Measurements from ENCODE around the gene GTF2IRD1. TPM values are rescaled to one million over a fixed set of nuclear protein-coding genes. Genes with fewer than 3 reads are reported as not detected.
"Not testable (repeated sequence)": the region's sequence is repeated elsewhere in the genome, so short reads cannot be mapped to it uniquely, and the experiment has no call there.

Gene GTF2IRD1
- total RNA-seq, 2 donors from 2014 or later: 2.3 to 3.5 TPM

GRCh38 chr7:74525881-74526280 is 72.2 kb downstream of the GTF2IRD1 start:
- DNase-seq: no peak
- Mint-ChIP-seq H3K4me1 (no peaks in the 10 kb centered on the region), H3K36me3 (ENCODE audit: low read depth) (no peaks in the 10 kb centered on the region), H3K4me3 (no peak overlapping the region), H3K27me3 (no peaks in the 10 kb centered on the region), H3K27ac (no peak overlapping the region)
- ATAC-seq: no peak
- H3K9me3 ChIP-seq (ENCODE audit: control insufficient read depth, low read length, poor library complexity, severe bottlenecking): no peaks in the 10 kb centered on the region

GRCh38 chr7:74526780-74527179 is 73.1 kb downstream of the GTF2IRD1 start:
- Mint-ChIP-seq H3K4me3 (no peak overlapping the region), H3K4me1 (no peaks in the 10 kb centered on the region), H3K27me3 (no peaks in the 10 kb centered on the region), H3K36me3 (ENCODE audit: low read depth) (no peaks in the 10 kb centered on the region), H3K27ac (no peak overlapping the region)
- no peaks in the 10 kb centered on the region for H3K9me3 ChIP-seq (ENCODE audit: control insufficient read depth, low read length, poor library complexity, severe bottlenecking)
- no peak for ATAC-seq
- no peak for DNase-seq

- H3K9me3 ChIP-seq (ENCODE audit: control insufficient read depth, low read length, poor library complexity, severe bottlenecking): no peaks in the 10 kb centered on the region
- no peak overlapping the region for H3K4me3 Mint-ChIP-seq
- H3K27me3 Mint-ChIP-seq: no peaks in the 10 kb centered on the region
- ATAC-seq: no peak
- DNase-seq: no peak
- H3K27ac Mint-ChIP-seq: no peak overlapping the region
- no peaks in the 10 kb centered on the region for H3K36me3 Mint-ChIP-seq (ENCODE audit: low read depth)
- H3K4me1 Mint-ChIP-seq: no peaks in the 10 kb centered on the region
Measured at GRCh38 chr7:74527842-74528241, 74.1 kb downstream of the GTF2IRD1 start.

GRCh38 chr7:74528773-74529172 is 75.1 kb downstream of the GTF2IRD1 start:
- H3K27ac Mint-ChIP-seq; DNase-seq; H3K9me3 ChIP-seq (ENCODE audit: control insufficient read depth, low read length, poor library complexity, severe bottlenecking); H3K36me3 Mint-ChIP-seq (ENCODE audit: low read depth); H3K4me3 Mint-ChIP-seq; ATAC-seq; H3K4me1 Mint-ChIP-seq; H3K27me3 Mint-ChIP-seq: not testable (repeated sequence)

- ATAC-seq (no peak), DNase-seq (no peak)
- no peaks in the 10 kb centered on the region for H3K9me3 ChIP-seq (ENCODE audit: control insufficient read depth, low read length, poor library complexity, severe bottlenecking)
- Mint-ChIP-seq H3K27ac (no peak overlapping the region), H3K36me3 (ENCODE audit: low read depth) (no peaks in the 10 kb centered on the region), H3K27me3 (no peaks in the 10 kb centered on the region), H3K4me3 (no peak overlapping the region), H3K4me1 (peaks cover 2% of the 10 kb centered on the region)
Measured at GRCh38 chr7:74535951-74536356, 82.2 kb downstream of the GTF2IRD1 start.

- H3K27ac Mint-ChIP-seq: peak overlapping the region; percentile 29
- not testable (repeated sequence) for H3K4me1 Mint-ChIP-seq; H3K4me3 Mint-ChIP-seq; ATAC-seq; H3K27me3 Mint-ChIP-seq; H3K36me3 Mint-ChIP-seq (ENCODE audit: low read depth); H3K9me3 ChIP-seq (ENCODE audit: control insufficient read depth, low read length, poor library complexity, severe bottlenecking); DNase-seq
Measured at GRCh38 chr7:74541937-74542336, 88.2 kb downstream of the GTF2IRD1 start.

GRCh38 chr7:74542558-74543117 is 88.9 kb downstream of the GTF2IRD1 start:
- ATAC-seq (no peak), DNase-seq (no peak)
- Mint-ChIP-seq H3K27me3 (no peaks in the 10 kb centered on the region), H3K4me3 (no peak overlapping the region), H3K4me1 (no peaks in the 10 kb centered on the region), H3K27ac (no peak overlapping the region), H3K36me3 (ENCODE audit: low read depth) (no peaks in the 10 kb centered on the region)
- no peaks in the 10 kb centered on the region for H3K9me3 ChIP-seq (ENCODE audit: control insufficient read depth, low read length, poor library complexity, severe bottlenecking)

GRCh38 chr7:74544706-74545469 is 91.2 kb downstream of the GTF2IRD1 start:
- H3K36me3 Mint-ChIP-seq (ENCODE audit: low read depth): no peaks in the 10 kb centered on the region
- H3K4me1 Mint-ChIP-seq: no peaks in the 10 kb centered on the region
- H3K27ac Mint-ChIP-seq: no peak overlapping the region
- no peak overlapping the region for H3K4me3 Mint-ChIP-seq
- H3K27me3 Mint-ChIP-seq: no peaks in the 10 kb centered on the region
- no peaks in the 10 kb centered on the region for H3K9me3 ChIP-seq (ENCODE audit: control insufficient read depth, low read length, poor library complexity, severe bottlenecking)
- ATAC-seq: no peak
- no peak for DNase-seq

- H3K4me1 Mint-ChIP-seq: no peaks in the 10 kb centered on the region
- no peak for DNase-seq
- H3K27me3 Mint-ChIP-seq: no peaks in the 10 kb centered on the region
- ATAC-seq: no peak
- H3K36me3 Mint-ChIP-seq (ENCODE audit: low read depth): no peaks in the 10 kb centered on the region
- no peak overlapping the region for H3K4me3 Mint-ChIP-seq
- H3K9me3 ChIP-seq (ENCODE audit: control insufficient read depth, low read length, poor library complexity, severe bottlenecking): no peaks in the 10 kb centered on the region
- H3K27ac Mint-ChIP-seq: no peak overlapping the region
Measured at GRCh38 chr7:74545921-74546320, 92.2 kb downstream of the GTF2IRD1 start.

GRCh38 chr7:74553596-74554012 is 99.9 kb downstream of the GTF2IRD1 start:
- ATAC-seq: peak; percentile 45

GRCh38 chr7:74554178-74554577 is 100.5 kb downstream of the GTF2IRD1 start:
- no peak for ATAC-seq

More at GRCh38 chr7:74553596-74554012, 99.9 kb downstream of the GTF2IRD1 start:
- not testable (repeated sequence) for H3K27me3 Mint-ChIP-seq; H3K27ac Mint-ChIP-seq; H3K4me1 Mint-ChIP-seq; H3K36me3 Mint-ChIP-seq (ENCODE audit: low read depth); DNase-seq; H3K9me3 ChIP-seq (ENCODE audit: control insufficient read depth, low read length, poor library complexity, severe bottlenecking); H3K4me3 Mint-ChIP-seq

GRCh38 chr7:74560086-74560719 is 106.5 kb downstream of the GTF2IRD1 start:
- Mint-ChIP-seq H3K36me3 (ENCODE audit: low read depth) (no peaks in the 10 kb centered on the region), H3K4me1 (no peaks in the 10 kb centered on the region), H3K27me3 (no peaks in the 10 kb centered on the region), H3K4me3 (no peak overlapping the region), H3K27ac (no peak overlapping the region)
- no peak for ATAC-seq
- DNase-seq: no peak
- H3K9me3 ChIP-seq (ENCODE audit: control insufficient read depth, low read length, poor library complexity, severe bottlenecking): no peaks in the 10 kb centered on the region

More at GRCh38 chr7:74554178-74554577, 100.5 kb downstream of the GTF2IRD1 start:
- Mint-ChIP-seq H3K4me1 (no peaks in the 10 kb centered on the region), H3K27me3 (no peaks in the 10 kb centered on the region), H3K4me3 (no peak overlapping the region), H3K27ac (no peak overlapping the region), H3K36me3 (ENCODE audit: low read depth) (no peaks in the 10 kb centered on the region)
- no peak for DNase-seq
- H3K9me3 ChIP-seq (ENCODE audit: control insufficient read depth, low read length, poor library complexity, severe bottlenecking): no peaks in the 10 kb centered on the region

- H3K27me3 Mint-ChIP-seq: no peaks in the 10 kb centered on the region
- H3K4me1 Mint-ChIP-seq: peaks cover 3% of the 10 kb centered on the region
- H3K4me3 Mint-ChIP-seq: no peak overlapping the region
- H3K27ac Mint-ChIP-seq: no peak overlapping the region
- H3K36me3 Mint-ChIP-seq (ENCODE audit: low read depth): no peaks in the 10 kb centered on the region
- ATAC-seq (no peak), DNase-seq (no peak)
- H3K9me3 ChIP-seq (ENCODE audit: control insufficient read depth, low read length, poor library complexity, severe bottlenecking): no peaks in the 10 kb centered on the region
Measured at GRCh38 chr7:74561898-74562613, 108.3 kb downstream of the GTF2IRD1 start.
